GM23338 (cell line): ENCODE results near the gene NSD2. TPM values are rescaled to one million over a fixed set of nuclear protein-coding genes. Genes with fewer than 3 reads are reported as not detected.
"Not testable (repeated sequence)": the region's sequence is repeated elsewhere in the genome, so short reads cannot be mapped to it uniquely, and the experiment has no call there.

ENCODE experiments used
- ATAC-seq: fragments of 200-7000 bp; cut with Tn5 transposase; 3 replicates; pipeline ENCODE4 v1.9.1; 2020
- DNase-seq: peaks from one replicate; pipeline ENCODE4 v3.0.0-alpha.2; 2015; ENCODE audit warnings: low spot score
- H2AFZ ChIP-seq: fragments of 200-600 bp; sonication (generic); 2 replicates; pipeline ENCODE4 v1.8.0; 2016; ENCODE audit warnings: antibody characterized with exemption, mild to moderate bottlenecking, moderate library complexity
- H3F3A ChIP-seq: fragments of 200-600 bp; sonication (generic); replicated peaks from 2 replicates; pipeline ENCODE4 v1.8.0; 2017; ENCODE audit warnings: antibody characterized with exemption, mixed run types, low read depth
- H3K27ac ChIP-seq: fragments of 200-600 bp; sonication (generic); 2 replicates; pipeline ENCODE4 v1.6.1; 2016; ENCODE audit warnings: low read depth
- H3K27me3 ChIP-seq: fragments of 200-600 bp; sonication (generic); 2 replicates; pipeline ENCODE4 v1.8.0; 2016; ENCODE audit warnings: mild to moderate bottlenecking, mixed run types, moderate library complexity; ENCODE audit not compliant: insufficient read depth
- H3K36me3 ChIP-seq: fragments of 200-600 bp; sonication (generic); 2 replicates; pipeline ENCODE4 v1.8.0; 2016; ENCODE audit warnings: mild to moderate bottlenecking; ENCODE audit not compliant: insufficient read depth
- H3K4me1 ChIP-seq: fragments of 200-600 bp; sonication (generic); 2 replicates; pipeline ENCODE4 v1.8.0; 2016; ENCODE audit warnings: mild to moderate bottlenecking, moderate library complexity; ENCODE audit not compliant: insufficient read depth
- H3K4me2 ChIP-seq: fragments of 200-600 bp; sonication (generic); 2 replicates; pipeline ENCODE4 v1.7.1; 2017; ENCODE audit warnings: mixed run types
- H3K4me3 ChIP-seq: fragments of 200-600 bp; sonication (generic); 2 replicates; pipeline ENCODE4 v1.6.1; 2016; ENCODE audit warnings: mixed run types
- H3K79me2 ChIP-seq: fragments of 200-600 bp; sonication (generic); replicated peaks from 2 replicates; pipeline ENCODE4 v1.8.0; 2017; ENCODE audit warnings: mild to moderate bottlenecking; ENCODE audit not compliant: insufficient read depth
- H3K9me2 ChIP-seq: fragments of 200-600 bp; sonication (generic); 2 replicates; pipeline ENCODE4 v1.8.0; 2017; ENCODE audit not compliant: insufficient read depth
- H4K20me1 ChIP-seq: fragments of 200-600 bp; sonication (generic); replicated peaks from 2 replicates; pipeline ENCODE4 v1.8.0; 2017; ENCODE audit warnings: mild to moderate bottlenecking; ENCODE audit not compliant: insufficient read depth
- H3K27ac Mint-ChIP-seq: 2 replicates; pipeline ENCODE4 v1.8.0; 2020; ENCODE audit warnings: inconsistent platforms, mild to moderate bottlenecking, moderate library complexity, mixed read lengths
- H3K27me3 Mint-ChIP-seq: 3 replicates; pipeline ENCODE4 v1.8.0; 2022; ENCODE audit warnings: low read depth, mild to moderate bottlenecking, moderate library complexity, mixed read lengths, inconsistent platforms; ENCODE audit not compliant: insufficient read depth, poor library complexity
- H3K36me3 Mint-ChIP-seq: 3 replicates; pipeline ENCODE4 v1.8.0; 2021; ENCODE audit warnings: low read depth, mild to moderate bottlenecking, inconsistent platforms, moderate library complexity, mixed read lengths
- H3K4me1 Mint-ChIP-seq: 3 replicates; pipeline ENCODE4 v1.8.0; 2020; ENCODE audit warnings: mild to moderate bottlenecking, inconsistent platforms, mixed read lengths
- H3K4me3 Mint-ChIP-seq: 3 replicates; pipeline ENCODE4 v1.8.0; 2021; ENCODE audit warnings: moderate library complexity, mild to moderate bottlenecking, inconsistent platforms, mixed read lengths
- H3K9me3 Mint-ChIP-seq: 3 replicates; pipeline ENCODE4 v1.8.0; 2020; ENCODE audit warnings: moderate library complexity, mild to moderate bottlenecking, inconsistent platforms, mixed read lengths
- CREB1 ChIP-seq: fragments of 250-450 bp; sonication (Bioruptor Pico); IDR thresholded peaks from 2 replicates; pipeline ENCODE4 v1.5.0; 2020; ENCODE audit warnings: low read depth, mild to moderate bottlenecking, moderate library complexity
- CTCF ChIP-seq, 2 experiments: fragments of 200-600 bp in 1 of 2; sonication (generic) in 1 of 2; conservative IDR thresholded peaks; 2 replicates each; pipeline versions ENCODE4 v1.5.1 to v1.6.1; 2016 to 2017; ENCODE audit warnings: antibody characterized with exemption in 2 of 2, low read depth in 2 of 2, mild to moderate bottlenecking in 2 of 2, moderate library complexity in 1 of 2
- EZH2 ChIP-seq: fragments of 200-600 bp; sonication (generic); IDR thresholded peaks from one replicate; pipeline ENCODE4 v1.8.0; 2017; ENCODE audit warnings: antibody characterized with exemption, mild to moderate bottlenecking, low read depth; ENCODE audit not compliant: unreplicated experiment
- EZH2phosphoT487 ChIP-seq: fragments of 200-600 bp; sonication (generic); IDR thresholded peaks from one replicate; pipeline ENCODE4 v1.8.1; 2018; ENCODE audit warnings: antibody characterized with exemption; ENCODE audit not compliant: unreplicated experiment
- JUNB ChIP-seq: IDR thresholded peaks from one replicate; pipeline ENCODE4 v1.6.1; 2016; ENCODE audit warnings: antibody characterized with exemption; ENCODE audit not compliant: unreplicated experiment
- NANOG ChIP-seq: IDR thresholded peaks from 2 replicates; pipeline ENCODE4 v1.6.1; 2016; ENCODE audit warnings: antibody characterized with exemption, borderline replicate concordance
- POLR2AphosphoS5 ChIP-seq: IDR thresholded peaks from 2 replicates; pipeline ENCODE4 v1.6.1; 2016; ENCODE audit warnings: antibody characterized with exemption, low read depth
- ZNF114 ChIP-seq: fragments of 250-450 bp; sonication (Bioruptor Pico); IDR thresholded peaks from 2 replicates; pipeline ENCODE4 v1.5.0; 2020; ENCODE audit warnings: mild to moderate bottlenecking, moderate library complexity
- ZNF331 ChIP-seq: fragments of 250-450 bp; sonication (Bioruptor Pico); IDR thresholded peaks from 2 replicates; pipeline ENCODE4 v1.5.0; 2020; ENCODE audit warnings: low read depth, mild to moderate bottlenecking, moderate library complexity
- microRNA counts: library from miRNA; unstranded; fragments of <30 nt; microRNA quantifications from one replicate; lab custom pipeline; 2017
- microRNA-seq: library from miRNA; unstranded; fragments of <30 nt; microRNA quantifications from one replicate; pipeline ENCODE4, GENCODE V29; 2017
- polyA plus RNA-seq: library from polyadenylated mRNA; unstranded; fragments of >200 nt; fragmentation: Nextera tagmentation; extraction: Ambion mirVana; gene quantifications from 2 replicates; pipeline ENCODE4 v1.2.1, GENCODE V29; 2016
- small RNA-seq: library from RNA; depleted of rRNA; stranded (forward); fragments of <200 nt; gene quantifications from one replicate; pipeline ENCODE3, GENCODE V24; 2014; ENCODE audit warnings: low replicate concordance
- total RNA-seq: library from RNA; depleted of rRNA; stranded (reverse); fragments of >200 nt; shearing (Covaris generic); gene quantifications from 2 replicates; pipeline ENCODE4 v1.2.3, GENCODE V29; 2014; rRNA removed

NSD2 gene
- total and polyA plus RNA-seq, 2 experiments from 2014 or later = 33.5 to 84.4 TPM

DNA sequence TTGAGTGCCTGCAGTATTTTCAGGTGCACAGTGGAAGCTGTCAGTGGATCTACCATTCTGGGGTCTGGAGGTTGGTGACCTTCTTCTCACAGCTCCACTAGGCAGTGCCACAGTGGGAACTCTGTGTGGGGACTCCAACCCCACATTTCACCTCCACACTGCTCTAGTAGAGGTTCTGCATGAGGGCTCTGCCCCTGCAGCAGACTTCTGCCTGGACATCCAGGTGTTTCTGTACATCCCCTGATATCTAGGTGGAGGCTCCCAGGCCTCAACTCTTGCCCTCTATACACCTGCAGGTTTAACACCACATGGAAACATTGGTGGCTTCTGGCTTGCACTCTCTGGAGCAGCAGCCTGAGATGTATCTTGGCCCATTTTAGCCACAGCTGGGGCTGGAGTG is 154.6 kb downstream of the NSD2 start:
- Mint-ChIP-seq H3K36me3 (peaks cover 3% of the 10 kb centered on the region; the same call in 1 of the 3 replicates), H3K27me3 (peaks cover 20% of the 10 kb centered on the region), H3K9me3 (peaks cover 17% of the 10 kb centered on the region), H3K4me1 (peaks cover 11% of the 10 kb centered on the region; the same call in 2 of the 3 replicates), H3K4me3 (no peak overlapping the region), H3K27ac (no peak overlapping the region)
- Histone ChIP-seq H3K27ac (no peak overlapping the region), H3K27me3 (0 out of 2 replicates have a peak, but pooled peaks cover 3% of the 10 kb centered on the region), H4K20me1 (no peaks in the 10 kb centered on the region), H3K4me3 (no peak overlapping the region), H3K9me2 (no peaks in the 10 kb centered on the region), H3F3A (no peaks in the 10 kb centered on the region), H3K4me2 (no peak overlapping the region), H3K36me3 (no peaks in the 10 kb centered on the region), H3K4me1 (no peaks in the 10 kb centered on the region), H3K79me2 (no peaks in the 10 kb centered on the region), H2AFZ (no peak overlapping the region)
- no peak for DNase-seq
- no peak for ATAC-seq
- TF ChIP-seq CREB1 (CRISPR knock-in tag) (no peak), NANOG (no peak), CTCF (conservative IDR thresholded peaks at IDR 0.05; ENCODE audit: low read depth in 2 of 2) (no peak), POLR2AphosphoS5 (no peak), EZH2phosphoT487 (no peak), JUNB (no peak), ZNF114 (CRISPR knock-in tag) (no peak), ZNF331 (CRISPR knock-in tag) (no peak), EZH2 (no peak)

DNA sequence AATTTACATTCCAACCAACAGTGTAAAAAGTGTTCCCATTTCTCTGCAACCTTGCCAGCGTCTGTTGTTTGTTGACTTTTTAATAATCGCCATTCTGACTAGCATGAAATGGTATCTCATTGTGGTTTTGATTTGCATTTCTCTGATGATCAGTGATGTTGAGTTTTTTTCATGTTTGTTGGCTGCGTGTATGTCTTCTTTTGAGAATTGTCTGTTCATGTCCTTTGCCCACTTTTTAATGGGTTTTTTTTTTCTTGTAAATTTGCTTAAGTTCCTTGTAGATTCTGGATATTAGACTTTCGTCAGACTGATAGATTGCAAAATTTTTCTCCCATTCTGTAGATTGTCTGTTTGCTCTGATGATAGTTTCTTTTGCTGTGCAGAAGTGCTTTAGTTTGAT is 155.9 kb downstream of the NSD2 start:
- not testable (repeated sequence) for DNase-seq, H3K27ac Mint-ChIP-seq, H3F3A ChIP-seq, H3K27me3 ChIP-seq, H3K27ac ChIP-seq, H3K36me3 Mint-ChIP-seq, H3K36me3 ChIP-seq, H3K4me3 Mint-ChIP-seq, H2AFZ ChIP-seq, H3K4me1 ChIP-seq, H3K79me2 ChIP-seq, H3K4me2 ChIP-seq, H4K20me1 ChIP-seq, H3K4me3 ChIP-seq, H3K4me1 Mint-ChIP-seq, H3K9me2 ChIP-seq, ATAC-seq
- H3K9me3 Mint-ChIP-seq = peaks cover 17% of the 10 kb centered on the region
- peaks cover 15% of the 10 kb centered on the region for H3K27me3 Mint-ChIP-seq

GRCh38 chr4:2031161-2031560 is 160.0 kb downstream of the NSD2 start:
- H2AFZ ChIP-seq, H3K27ac ChIP-seq, H3K4me3 ChIP-seq, H3K36me3 Mint-ChIP-seq, ATAC-seq, DNase-seq, H3K36me3 ChIP-seq, H3K9me2 ChIP-seq, H3F3A ChIP-seq, H3K4me3 Mint-ChIP-seq, H3K79me2 ChIP-seq, H3K4me1 Mint-ChIP-seq, H4K20me1 ChIP-seq, H3K4me1 ChIP-seq, H3K27ac Mint-ChIP-seq, H3K4me2 ChIP-seq: not testable (repeated sequence)
- peaks cover 11% of the 10 kb centered on the region for H3K9me3 Mint-ChIP-seq
- H3K27me3 Mint-ChIP-seq = peaks cover 14% of the 10 kb centered on the region
- peaks cover 17% of the 10 kb centered on the region; the same call in 1 of the 2 replicates for H3K27me3 ChIP-seq

MicroRNAs encoded within 50 kb of the gene (microRNA counts, 767-probe panel; counts per million panel counts)
- microRNA hsa-miR-943 (lab: Ali Mortazavi, UCI) = not detected

Small RNA genes lying within 50 kb of the gene (microRNA-seq; reads per million reads assigned to microRNA genes)
- 1.3 reads per million for gene MIR943

Small RNA genes lying within 50 kb of the gene (small RNA-seq; reads per million reads assigned to genes)
- 54.4 reads per million, percentile 99 among the genes with 10 or more reads in this experiment for gene SCARNA22

Other genes with a start within 250 kb of the NSD2 start
- 1.6 and 3.1 TPM in 2 replicates for gene FAM53A, start 187.1 kb upstream of the NSD2 start, total RNA-seq
- 1.1 and 1.4 TPM in 2 replicates for gene FAM53A, start 187.1 kb upstream of the NSD2 start, polyA plus RNA-seq
- gene SLBP, start 159.1 kb upstream of the NSD2 start, total RNA-seq = 54.4 and 68.3 TPM in 2 replicates
- gene SLBP, start 159.1 kb upstream of the NSD2 start, polyA plus RNA-seq = 58.6 and 62.5 TPM in 2 replicates
- gene TMEM129, start 150.1 kb upstream of the NSD2 start, total RNA-seq = 45.1 and 64.4 TPM in 2 replicates
- 16.2 and 16.4 TPM in 2 replicates for gene TMEM129, start 150.1 kb upstream of the NSD2 start, polyA plus RNA-seq
- 120 and 136 TPM in 2 replicates for gene TACC3, start 149.9 kb upstream of the NSD2 start, total RNA-seq
- gene TACC3, start 149.9 kb upstream of the NSD2 start, polyA plus RNA-seq = 120 and 129 TPM in 2 replicates
- gene FGFR3, start 78.1 kb upstream of the NSD2 start, total RNA-seq = 14.8 and 17.4 TPM in 2 replicates
- 3.6 and 4.2 TPM in 2 replicates for gene FGFR3, start 78.1 kb upstream of the NSD2 start, polyA plus RNA-seq
- gene LETM1, start 15.2 kb upstream of the NSD2 start, total RNA-seq = 64.9 and 68.9 TPM in 2 replicates
- gene LETM1, start 15.2 kb upstream of the NSD2 start, polyA plus RNA-seq = 23.3 and 24.5 TPM in 2 replicates
- 60.8 and 62.8 TPM in 2 replicates for gene NELFA, start 137.6 kb downstream of the NSD2 start, total RNA-seq
- 62.2 and 63.3 TPM in 2 replicates for gene NELFA, start 137.6 kb downstream of the NSD2 start, polyA plus RNA-seq
- 7.7 and 9.7 TPM in 2 replicates for gene NAT8L, start 187.9 kb downstream of the NSD2 start, total RNA-seq
- gene NAT8L, start 187.9 kb downstream of the NSD2 start, polyA plus RNA-seq = 1.6 and 1.7 TPM in 2 replicates